ENCODE measurements around the gene KCNQ5.

KCNQ5 gene

GRCh38 chr6:73086726-73087125, 464.9 kb downstream of the KCNQ5 start:
- H3K4me1 ChIP-seq (ENCODE audit: control insufficient read depth in 2 of 2, insufficient read depth in 2 of 2, low read length in 2 of 2), result no peaks in the 10 kb centered on the region
- no peaks in the 10 kb centered on the region for H3K27me3 ChIP-seq (ENCODE audit: control insufficient read depth in 2 of 2, insufficient read depth in 2 of 2, low read length in 2 of 2)
- H3K4me3 ChIP-seq (ENCODE audit: low read length in 2 of 2), result no peak overlapping the region
- H3K9ac ChIP-seq (ENCODE audit: low read depth in 1 of 2, low read length in 2 of 2), result no peak overlapping the region
- no peak overlapping the region for H3K27ac ChIP-seq (ENCODE audit: low read depth in 2 of 2, low read length in 2 of 2)
- H3K36me3 ChIP-seq (ENCODE audit: control insufficient read depth in 2 of 2, insufficient read depth in 2 of 2, low read length in 2 of 2), result no peaks in the 10 kb centered on the region
- no peaks in the 10 kb centered on the region for H3K9me3 ChIP-seq (ENCODE audit: control insufficient read depth in 2 of 2, low read length in 2 of 2)

GRCh38 chr6:73088138-73088813, 466.4 kb downstream of the KCNQ5 start:
- H3K9ac ChIP-seq (ENCODE audit: low read depth in 1 of 2, low read length in 2 of 2), result no peak overlapping the region
- H3K27ac ChIP-seq (ENCODE audit: low read depth in 2 of 2, low read length in 2 of 2), result no peak overlapping the region
- H3K27me3 ChIP-seq (ENCODE audit: control insufficient read depth in 2 of 2, insufficient read depth in 2 of 2, low read length in 2 of 2), result no peaks in the 10 kb centered on the region
- H3K36me3 ChIP-seq (ENCODE audit: control insufficient read depth in 2 of 2, insufficient read depth in 2 of 2, low read length in 2 of 2), result no peaks in the 10 kb centered on the region
- H3K4me3 ChIP-seq (ENCODE audit: low read length in 2 of 2), result no peak overlapping the region
- H3K9me3 ChIP-seq (ENCODE audit: control insufficient read depth in 2 of 2, low read length in 2 of 2), result no peaks in the 10 kb centered on the region
- no peaks in the 10 kb centered on the region for H3K4me1 ChIP-seq (ENCODE audit: control insufficient read depth in 2 of 2, insufficient read depth in 2 of 2, low read length in 2 of 2)

GRCh38 chr6:73104921-73105320, 483.1 kb downstream of the KCNQ5 start:
- Histone ChIP-seq H3K9me3 (ENCODE audit: control insufficient read depth in 2 of 2, low read length in 2 of 2) (no peaks in the 10 kb centered on the region), H3K9ac (ENCODE audit: low read depth in 1 of 2, low read length in 2 of 2) (no peak overlapping the region), H3K27me3 (ENCODE audit: control insufficient read depth in 2 of 2, insufficient read depth in 2 of 2, low read length in 2 of 2) (no peaks in the 10 kb centered on the region), H3K36me3 (ENCODE audit: control insufficient read depth in 2 of 2, insufficient read depth in 2 of 2, low read length in 2 of 2) (no peaks in the 10 kb centered on the region), H3K4me1 (ENCODE audit: control insufficient read depth in 2 of 2, insufficient read depth in 2 of 2, low read length in 2 of 2) (no peaks in the 10 kb centered on the region), H3K27ac (ENCODE audit: low read depth in 2 of 2, low read length in 2 of 2) (no peak overlapping the region), H3K4me3 (ENCODE audit: low read length in 2 of 2) (no peak overlapping the region)

GRCh38 chr6:73107016-73107415, 485.2 kb downstream of the KCNQ5 start:
- H3K4me1 ChIP-seq (ENCODE audit: control insufficient read depth in 2 of 2, insufficient read depth in 2 of 2, low read length in 2 of 2), result no peaks in the 10 kb centered on the region
- H3K9me3 ChIP-seq (ENCODE audit: control insufficient read depth in 2 of 2, low read length in 2 of 2), result no peaks in the 10 kb centered on the region
- H3K9ac ChIP-seq (ENCODE audit: low read depth in 1 of 2, low read length in 2 of 2), result no peak overlapping the region
- H3K36me3 ChIP-seq (ENCODE audit: control insufficient read depth in 2 of 2, insufficient read depth in 2 of 2, low read length in 2 of 2), result no peaks in the 10 kb centered on the region
- H3K27ac ChIP-seq (ENCODE audit: low read depth in 2 of 2, low read length in 2 of 2), result no peak overlapping the region
- no peaks in the 10 kb centered on the region for H3K27me3 ChIP-seq (ENCODE audit: control insufficient read depth in 2 of 2, insufficient read depth in 2 of 2, low read length in 2 of 2)
- no peak overlapping the region for H3K4me3 ChIP-seq (ENCODE audit: low read length in 2 of 2)

GRCh38 chr6:73108949-73109348, 487.1 kb downstream of the KCNQ5 start:
- Histone ChIP-seq H3K27ac (ENCODE audit: low read depth in 2 of 2, low read length in 2 of 2) (no peak overlapping the region), H3K4me1 (ENCODE audit: control insufficient read depth in 2 of 2, insufficient read depth in 2 of 2, low read length in 2 of 2) (no peaks in the 10 kb centered on the region), H3K9ac (ENCODE audit: low read depth in 1 of 2, low read length in 2 of 2) (no peak overlapping the region), H3K9me3 (ENCODE audit: control insufficient read depth in 2 of 2, low read length in 2 of 2) (no peaks in the 10 kb centered on the region), H3K4me3 (ENCODE audit: low read length in 2 of 2) (no peak overlapping the region), H3K27me3 (ENCODE audit: control insufficient read depth in 2 of 2, insufficient read depth in 2 of 2, low read length in 2 of 2) (no peaks in the 10 kb centered on the region), H3K36me3 (ENCODE audit: control insufficient read depth in 2 of 2, insufficient read depth in 2 of 2, low read length in 2 of 2) (no peaks in the 10 kb centered on the region)

- H3K4me3 ChIP-seq (ENCODE audit: low read length in 2 of 2), result no peak overlapping the region
- no peaks in the 10 kb centered on the region for H3K27me3 ChIP-seq (ENCODE audit: control insufficient read depth in 2 of 2, insufficient read depth in 2 of 2, low read length in 2 of 2)
- H3K27ac ChIP-seq (ENCODE audit: low read depth in 2 of 2, low read length in 2 of 2), result no peak overlapping the region
- H3K4me1 ChIP-seq (ENCODE audit: control insufficient read depth in 2 of 2, insufficient read depth in 2 of 2, low read length in 2 of 2), result no peaks in the 10 kb centered on the region
- no peaks in the 10 kb centered on the region for H3K9me3 ChIP-seq (ENCODE audit: control insufficient read depth in 2 of 2, low read length in 2 of 2)
- no peak overlapping the region for H3K9ac ChIP-seq (ENCODE audit: low read depth in 1 of 2, low read length in 2 of 2)
- H3K36me3 ChIP-seq (ENCODE audit: control insufficient read depth in 2 of 2, insufficient read depth in 2 of 2, low read length in 2 of 2), result no peaks in the 10 kb centered on the region
These were observed 487.8 kb downstream of the KCNQ5 start for GRCh38 chr6:73109659-73110058.

GRCh38 chr6:73116330-73116729, 494.5 kb downstream of the KCNQ5 start:
- H3K27ac ChIP-seq (ENCODE audit: low read depth in 2 of 2, low read length in 2 of 2), result no peak overlapping the region
- no peak overlapping the region for H3K4me3 ChIP-seq (ENCODE audit: low read length in 2 of 2)
- no peaks in the 10 kb centered on the region for H3K36me3 ChIP-seq (ENCODE audit: control insufficient read depth in 2 of 2, insufficient read depth in 2 of 2, low read length in 2 of 2)
- no peaks in the 10 kb centered on the region for H3K4me1 ChIP-seq (ENCODE audit: control insufficient read depth in 2 of 2, insufficient read depth in 2 of 2, low read length in 2 of 2)
- no peaks in the 10 kb centered on the region for H3K9me3 ChIP-seq (ENCODE audit: control insufficient read depth in 2 of 2, low read length in 2 of 2)
- H3K27me3 ChIP-seq (ENCODE audit: control insufficient read depth in 2 of 2, insufficient read depth in 2 of 2, low read length in 2 of 2), result no peaks in the 10 kb centered on the region
- no peak overlapping the region for H3K9ac ChIP-seq (ENCODE audit: low read depth in 1 of 2, low read length in 2 of 2)

GRCh38 chr6:73121421-73121993, 499.6 kb downstream of the KCNQ5 start:
- H3K27ac ChIP-seq (ENCODE audit: low read depth in 2 of 2, low read length in 2 of 2), result no peak overlapping the region
- H3K9me3 ChIP-seq (ENCODE audit: control insufficient read depth in 2 of 2, low read length in 2 of 2), result no peaks in the 10 kb centered on the region
- H3K4me1 ChIP-seq (ENCODE audit: control insufficient read depth in 2 of 2, insufficient read depth in 2 of 2, low read length in 2 of 2), result no peaks in the 10 kb centered on the region
- no peaks in the 10 kb centered on the region for H3K27me3 ChIP-seq (ENCODE audit: control insufficient read depth in 2 of 2, insufficient read depth in 2 of 2, low read length in 2 of 2)
- no peak overlapping the region for H3K4me3 ChIP-seq (ENCODE audit: low read length in 2 of 2)
- H3K36me3 ChIP-seq (ENCODE audit: control insufficient read depth in 2 of 2, insufficient read depth in 2 of 2, low read length in 2 of 2), result no peaks in the 10 kb centered on the region
- H3K9ac ChIP-seq (ENCODE audit: low read depth in 1 of 2, low read length in 2 of 2), result no peak overlapping the region

GRCh38 chr6:73123632-73124329, 501.9 kb downstream of the KCNQ5 start:
- H3K4me3 ChIP-seq (ENCODE audit: low read length in 2 of 2), result no peak overlapping the region
- no peaks in the 10 kb centered on the region for H3K4me1 ChIP-seq (ENCODE audit: control insufficient read depth in 2 of 2, insufficient read depth in 2 of 2, low read length in 2 of 2)
- no peak overlapping the region for H3K9ac ChIP-seq (ENCODE audit: low read depth in 1 of 2, low read length in 2 of 2)
- H3K9me3 ChIP-seq (ENCODE audit: control insufficient read depth in 2 of 2, low read length in 2 of 2), result no peaks in the 10 kb centered on the region
- no peak overlapping the region for H3K27ac ChIP-seq (ENCODE audit: low read depth in 2 of 2, low read length in 2 of 2)
- H3K36me3 ChIP-seq (ENCODE audit: control insufficient read depth in 2 of 2, insufficient read depth in 2 of 2, low read length in 2 of 2), result no peaks in the 10 kb centered on the region
- no peaks in the 10 kb centered on the region for H3K27me3 ChIP-seq (ENCODE audit: control insufficient read depth in 2 of 2, insufficient read depth in 2 of 2, low read length in 2 of 2)

- no peaks in the 10 kb centered on the region for H3K27me3 ChIP-seq (ENCODE audit: control insufficient read depth in 2 of 2, insufficient read depth in 2 of 2, low read length in 2 of 2)
- H3K4me3 ChIP-seq (ENCODE audit: low read length in 2 of 2), result no peak overlapping the region
- no peaks in the 10 kb centered on the region for H3K36me3 ChIP-seq (ENCODE audit: control insufficient read depth in 2 of 2, insufficient read depth in 2 of 2, low read length in 2 of 2)
- H3K27ac ChIP-seq (ENCODE audit: low read depth in 2 of 2, low read length in 2 of 2), result no peak overlapping the region
- H3K9me3 ChIP-seq (ENCODE audit: control insufficient read depth in 2 of 2, low read length in 2 of 2), result no peaks in the 10 kb centered on the region
- no peak overlapping the region for H3K9ac ChIP-seq (ENCODE audit: low read depth in 1 of 2, low read length in 2 of 2)
- H3K4me1 ChIP-seq (ENCODE audit: control insufficient read depth in 2 of 2, insufficient read depth in 2 of 2, low read length in 2 of 2), result no peaks in the 10 kb centered on the region
These were observed 508.0 kb downstream of the KCNQ5 start for GRCh38 chr6:73129653-73130443.
